OCI-LY1 (cell line): ENCODE measurements around the gene PPHLN1.

Source experiments
- H2AFZ ChIP-seq: fragments of 200-600 bp; sonication (generic), shearing (Covaris generic); 2 replicates; pipeline ENCODE4 v1.6.0; 2014; ENCODE audit warnings: antibody characterized with exemption, mild to moderate bottlenecking, low read length
- H3F3A ChIP-seq: fragments of 200-600 bp; sonication (generic), shearing (Covaris generic); 2 replicates; pipeline ENCODE4 v1.6.0; 2014; ENCODE audit warnings: mild to moderate bottlenecking, antibody characterized with exemption, low read length, moderate library complexity; ENCODE audit not compliant: insufficient read depth
- H3K27ac ChIP-seq: fragments of 200-600 bp; sonication (generic); 2 replicates; pipeline ENCODE4 v1.5.1; 2014; ENCODE audit warnings: low read length, mixed run types, mild to moderate bottlenecking, low read depth; ENCODE audit not compliant: poor library complexity, severe bottlenecking
- H3K27me3 ChIP-seq: fragments of 200-600 bp; sonication (generic); 2 replicates; pipeline ENCODE4 v1.6.0; 2014; ENCODE audit warnings: antibody characterized with exemption, mild to moderate bottlenecking, low read length, moderate library complexity; ENCODE audit not compliant: insufficient read depth
- H3K36me3 ChIP-seq: fragments of 200-600 bp; sonication (generic); 2 replicates; pipeline ENCODE4 v1.6.1; 2014; ENCODE audit warnings: mild to moderate bottlenecking, antibody characterized with exemption, low read length, moderate library complexity, mixed read lengths; ENCODE audit not compliant: insufficient read depth
- H3K4me1 ChIP-seq: fragments of 200-600 bp; sonication (generic); 2 replicates; pipeline ENCODE4 v1.5.1; 2014; ENCODE audit warnings: mild to moderate bottlenecking, low read length, moderate library complexity; ENCODE audit not compliant: insufficient read depth, severe bottlenecking
- H3K4me2 ChIP-seq: fragments of 200-600 bp; sonication (generic), shearing (Covaris generic); 2 replicates; pipeline ENCODE4 v1.6.1; 2014; ENCODE audit warnings: low read length
- H3K4me3 ChIP-seq: fragments of 200-600 bp; sonication (generic); 2 replicates; pipeline ENCODE4 v1.5.1; 2014; ENCODE audit warnings: low read length, low read depth, mild to moderate bottlenecking, mixed read lengths; ENCODE audit not compliant: poor library complexity, severe bottlenecking
- H3K79me2 ChIP-seq: fragments of 200-600 bp; shearing (Covaris generic); 2 replicates; pipeline ENCODE4 v1.6.1; 2016; ENCODE audit warnings: mixed run types, low read length, mixed read lengths; ENCODE audit not compliant: insufficient read depth
- H3K9ac ChIP-seq: fragments of 200-600 bp; sonication (generic), shearing (Covaris generic); 2 replicates; pipeline ENCODE4 v1.6.1; 2014; ENCODE audit warnings: mild to moderate bottlenecking, low read length, mixed read lengths
- H3K9me2 ChIP-seq: fragments of 200-600 bp; sonication (generic), shearing (Covaris generic); 2 replicates; pipeline ENCODE4 v1.6.1; 2014; ENCODE audit warnings: low read depth, mild to moderate bottlenecking, low read length, mixed read lengths
- H3K9me3 ChIP-seq: fragments of 200-600 bp; shearing (Covaris generic); 2 replicates; pipeline ENCODE4 v1.6.1; 2014; ENCODE audit warnings: low read length, mixed read lengths
- H4K20me1 ChIP-seq: fragments of 200-600 bp; sonication (generic), shearing (Covaris generic); 2 replicates; pipeline ENCODE4 v1.6.0; 2016; ENCODE audit warnings: mild to moderate bottlenecking, low read length; ENCODE audit not compliant: insufficient read depth
- CTCF ChIP-seq: fragments of 200-600 bp; sonication (generic), shearing (Covaris generic); IDR thresholded peaks from 2 replicates; pipeline ENCODE4 v1.5.1; 2017; ENCODE audit warnings: mild to moderate bottlenecking, antibody characterized with exemption, low read length, moderate library complexity, mixed read lengths
- EZH2 ChIP-seq: fragments of 200-600 bp; sonication (generic), shearing (Covaris generic); IDR thresholded peaks from 2 replicates; pipeline ENCODE4 v1.8.0; 2017; ENCODE audit warnings: borderline replicate concordance, mixed run types, mild to moderate bottlenecking, antibody characterized with exemption, low read length, moderate library complexity, mixed read lengths

PPHLN1 gene

DNA sequence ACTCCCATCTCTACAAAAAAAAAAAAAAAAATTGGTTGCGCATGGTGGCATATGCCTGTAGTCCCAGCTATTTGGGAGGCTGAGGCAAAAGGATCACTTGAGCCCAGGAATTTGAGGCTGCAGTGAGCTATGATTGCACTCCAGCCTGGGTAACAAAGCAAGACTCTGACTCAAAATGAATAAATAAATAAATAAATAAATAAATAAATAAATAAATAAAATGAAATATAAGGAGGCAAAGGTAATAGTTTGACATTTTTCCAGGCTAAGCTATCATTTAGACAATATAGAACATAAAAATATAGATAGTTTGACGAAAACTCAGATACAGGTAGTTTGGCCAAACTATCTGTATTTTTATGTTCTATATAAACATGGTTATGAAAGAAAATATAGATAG is 40.5 kb upstream of the PPHLN1 start:
- H3K9me2 ChIP-seq: no peaks in the 10 kb centered on the region
- H3K36me3 ChIP-seq: no peaks in the 10 kb centered on the region
- H3K4me3 ChIP-seq: no peak overlapping the region
- H3K4me1 ChIP-seq: no peaks in the 10 kb centered on the region
- no peak overlapping the region for H3K27ac ChIP-seq
- H3K9me3 ChIP-seq: no peaks in the 10 kb centered on the region
- H3K27me3 ChIP-seq: no peaks in the 10 kb centered on the region
- no peaks in the 10 kb centered on the region for H3K79me2 ChIP-seq
- no peak overlapping the region for H3K9ac ChIP-seq
- TF ChIP-seq EZH2 (no peak), CTCF (no peak)
- H4K20me1 ChIP-seq: no peaks in the 10 kb centered on the region
- no peak overlapping the region for H3K4me2 ChIP-seq
- H3F3A ChIP-seq: no peaks in the 10 kb centered on the region
- no peak overlapping the region for H2AFZ ChIP-seq

DNA sequence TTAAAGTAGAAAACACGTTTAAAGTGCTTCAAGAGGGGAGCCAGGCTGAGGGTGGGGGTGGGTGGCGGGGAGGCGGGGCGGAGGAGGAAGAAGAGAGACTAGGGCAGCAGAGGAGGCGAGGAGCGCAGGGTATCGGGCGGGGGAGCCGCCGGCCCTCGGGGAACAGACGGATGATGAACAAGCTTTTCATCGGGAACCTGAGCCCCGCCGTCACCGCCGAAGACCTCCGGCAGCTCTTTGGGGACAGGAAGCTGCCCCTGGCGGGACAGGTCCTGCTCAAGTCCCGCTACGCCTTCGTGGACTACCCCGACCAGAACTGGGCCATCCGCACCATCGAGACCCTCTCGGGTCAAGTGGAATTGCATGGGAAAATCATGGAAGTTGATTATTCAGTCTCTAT is 39.2 kb upstream of the PPHLN1 start:
- no peaks in the 10 kb centered on the region for H3K27me3 ChIP-seq
- H3K4me3 ChIP-seq: no peak overlapping the region

DNA sequence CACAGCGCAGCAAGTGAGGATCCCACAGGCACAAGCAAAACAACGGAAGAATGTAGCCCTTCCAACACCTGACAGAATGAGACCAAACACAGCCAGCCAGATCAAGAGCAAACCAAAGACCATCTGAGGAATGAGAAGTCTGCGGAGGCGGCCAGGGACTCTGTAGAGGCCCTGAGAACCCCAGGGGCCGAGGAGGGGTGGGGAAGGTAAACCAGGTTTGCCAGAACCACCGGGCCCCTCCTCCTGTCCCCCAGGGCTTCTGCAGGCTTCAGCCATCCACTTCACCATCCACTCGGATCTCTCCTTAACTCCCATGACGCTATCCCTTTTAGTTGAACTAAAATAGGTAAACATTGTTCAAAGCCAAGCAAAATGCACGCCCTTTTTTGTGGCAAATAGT is 37.4 kb upstream of the PPHLN1 start:
- Histone ChIP-seq H3K27me3 (no peaks in the 10 kb centered on the region), H3K79me2 (no peaks in the 10 kb centered on the region), H3K4me1 (no peaks in the 10 kb centered on the region), H3K9me2 (no peaks in the 10 kb centered on the region), H3K4me3 (no peak overlapping the region), H3K9me3 (no peaks in the 10 kb centered on the region), H4K20me1 (no peaks in the 10 kb centered on the region), H3K9ac (no peak overlapping the region), H3F3A (no peaks in the 10 kb centered on the region), H3K4me2 (no peak overlapping the region), H2AFZ (no peak overlapping the region), H3K36me3 (no peaks in the 10 kb centered on the region), H3K27ac (no peak overlapping the region)
- no peak for TF ChIP-seq CTCF
- TF ChIP-seq EZH2: no peak

More for the DNA sequence above, 39.2 kb upstream of the PPHLN1 start:
- no peak overlapping the region for H3K9ac ChIP-seq
- H3K79me2 ChIP-seq: no peaks in the 10 kb centered on the region
- H2AFZ ChIP-seq: no peak overlapping the region
- H3K4me1 ChIP-seq: no peaks in the 10 kb centered on the region
- H4K20me1 ChIP-seq: no peaks in the 10 kb centered on the region
- H3K36me3 ChIP-seq: no peaks in the 10 kb centered on the region
- no peak overlapping the region for H3K27ac ChIP-seq
- H3K9me2 ChIP-seq: no peaks in the 10 kb centered on the region
- H3F3A ChIP-seq: no peaks in the 10 kb centered on the region
- H3K9me3 ChIP-seq: no peaks in the 10 kb centered on the region
- TF ChIP-seq EZH2 (no peak), CTCF (no peak)
- H3K4me2 ChIP-seq: no peak overlapping the region
